ENCODE data around the gene BCKDHA. TPM values are rescaled to one million over a fixed set of nuclear protein-coding genes. Genes with fewer than 3 reads are reported as not detected.

The BCKDHA gene
- total and polyA plus RNA-seq, 2 of the 4 experiments (the other 2 are of a cell fraction): 7.6 to 7.7 TPM

- Histone ChIP-seq H2BK5ac (ENCODE audit: low read depth, low read length, poor library complexity, severe bottlenecking) (no peak overlapping the region), H4K91ac (ENCODE audit: insufficient read depth, low read depth, low read length) (no peak overlapping the region), H2BK20ac (ENCODE audit: low read depth, low read length) (no peak overlapping the region), H3K9me1 (ENCODE audit: insufficient read depth, low read length) (peaks cover 6% of the 10 kb centered on the region; the same call in 1 of the 2 replicates), H3K4me2 (ENCODE audit: low read depth, low read length) (no peak overlapping the region), H3K56ac (ENCODE audit: extremely low read depth, insufficient read depth, low read length) (no peak overlapping the region), H3K9ac (ENCODE audit: low read depth, low read length) (no peak overlapping the region), H3K18ac (ENCODE audit: low read depth, low read length) (no peak overlapping the region), H3K27me3 (ENCODE audit: control insufficient read depth, insufficient read depth, low read length) (no peaks in the 10 kb centered on the region), H3K79me1 (ENCODE audit: low read depth in 1 of 2, low read length in 2 of 2) (peaks cover 5 to 19% of the 10 kb centered on the region in 2 experiments; a peak in 2 of 4 replicates), H2AFZ (replicated peaks; ENCODE audit: low read length, poor library complexity) (no peak overlapping the region), H3K4me3 (ENCODE audit: insufficient read depth, low read depth, low read length) (no peak overlapping the region), H3K27ac (ENCODE audit: insufficient read depth, low read length) (no peak overlapping the region), H2BK120ac (ENCODE audit: low read depth, low read length) (no peak overlapping the region), H3K4ac (ENCODE audit: low read depth, low read length) (no peak overlapping the region), H3K14ac (replicated peaks; ENCODE audit: low read depth, low read length) (no peak overlapping the region), H4K20me1 (ENCODE audit: insufficient read depth, low read length) (peaks cover 4% of the 10 kb centered on the region; the same call in 1 of the 2 replicates), H2AK5ac (ENCODE audit: low read depth, low read length) (no peak overlapping the region), H4K8ac (ENCODE audit: low read depth in 2 of 2, low read length in 2 of 2) (no peak overlapping the region), H2BK15ac (ENCODE audit: low read depth, low read length) (no peak overlapping the region), H3K9me3 (ENCODE audit: control insufficient read depth, insufficient read depth, low read length) (no peaks in the 10 kb centered on the region), H4K5ac (ENCODE audit: low read depth, low read length) (no peak overlapping the region), H3K36me3 (ENCODE audit: control insufficient read depth, insufficient read depth, low read length) (no peaks in the 10 kb centered on the region), H3K4me1 (ENCODE audit: control insufficient read depth, insufficient read depth, low read length) (no peaks in the 10 kb centered on the region), H2AK9ac (replicated peaks; ENCODE audit: low read depth, low read length, poor library complexity) (no peak overlapping the region), H3K23ac (ENCODE audit: low read depth, low read length) (no peak overlapping the region)
- no peak for ATAC-seq (ENCODE audit: low read depth)
- WGBS, 2 experiments (ENCODE audit: extremely low coverage in 2 of 2, insufficient read length in 1 of 2): no CpG with 5 or more reads among the region's 13 CpGs
- DNase-seq: no peak
- intact Hi-C loops (cut with micrococcal nuclease) (no loop called here), dilution Hi-C loops (cut with HindIII; ENCODE audit: low sequenced_read_pairs, unreplicated experiment) (no loop called here), in situ Hi-C loops (cut with MboI; ENCODE audit: low sequenced_read_pairs) (no loop called here)
- no TSS peak for BruUV-seq (replicated peaks)
- TF ChIP-seq BHLHE40 (IDR thresholded peaks at IDR 0.05; ENCODE audit: low read depth, low read length) (no peak), MXI1 (IDR thresholded peaks at IDR 0.05; ENCODE audit: borderline replicate concordance, low read depth, low read length) (no peak), MAZ (IDR thresholded peaks at IDR 0.05; ENCODE audit: borderline replicate concordance, low read depth, low read length) (no peak), FOS (IDR thresholded peaks at IDR 0.05; ENCODE audit: low read depth, low read length) (no peak), RCOR1 (IDR thresholded peaks at IDR 0.05; ENCODE audit: insufficient replicate concordance, low read length) (no peak), CHD1 (IDR thresholded peaks at IDR 0.05; ENCODE audit: low read depth, low read length) (no peak)
- TF ChIP-seq, protein P1, sequence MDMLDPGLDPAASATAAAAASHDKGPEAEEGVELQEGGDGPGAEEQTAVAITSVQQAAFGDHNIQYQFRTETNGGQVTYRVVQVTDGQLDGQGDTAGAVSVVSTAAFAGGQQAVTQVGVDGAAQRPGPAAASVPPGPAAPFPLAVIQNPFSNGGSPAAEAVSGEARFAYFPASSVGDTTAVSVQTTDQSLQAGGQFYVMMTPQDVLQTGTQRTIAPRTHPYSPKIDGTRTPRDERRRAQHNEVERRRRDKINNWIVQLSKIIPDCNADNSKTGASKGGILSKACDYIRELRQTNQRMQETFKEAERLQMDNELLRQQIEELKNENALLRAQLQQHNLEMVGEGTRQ (IDR thresholded peaks at IDR 0.05; ENCODE audit: low read depth, low read length): no peak
- CTCF ChIA-PET: no interaction called here
- POLR2A ChIA-PET (ENCODE audit: unreplicated experiment): no interaction called here
These were observed 39.9 kb upstream of the BCKDHA start for GRCh38 chr19:41357746-41358145.
